ENCODE measurements around the gene AKAP10. TPM values are rescaled to one million over a fixed set of nuclear protein-coding genes. Genes with fewer than 3 reads are reported as not detected.
"Not testable (repeated sequence)": the region's sequence is repeated elsewhere in the genome, so short reads cannot be mapped to it uniquely, and the experiment has no call there.

AKAP10 gene
- total RNA-seq, 1 experiment from 2014 or later = 15.4 TPM

GRCh38 chr17:19933628-19934027, 44.0 kb downstream of the AKAP10 start:
- DNase-seq (ENCODE audit: low read depth) = no peak

GRCh38 chr17:19933221-19933620, 44.4 kb downstream of the AKAP10 start:
- DNase-seq (ENCODE audit: low read depth) = no peak

GRCh38 chr17:19928299-19928698, 49.3 kb downstream of the AKAP10 start:
- no peak for DNase-seq (ENCODE audit: low read depth)

GRCh38 chr17:19915245-19915978, 62.2 kb downstream of the AKAP10 start:
- no peak for DNase-seq (ENCODE audit: low read depth)

GRCh38 chr17:19911033-19911432, 66.6 kb downstream of the AKAP10 start:
- no peak for DNase-seq (ENCODE audit: low read depth)

GRCh38 chr17:19909139-19909538, 68.5 kb downstream of the AKAP10 start:
- no peak for DNase-seq (ENCODE audit: low read depth)

GRCh38 chr17:19905502-19905901, 72.1 kb downstream of the AKAP10 start:
- DNase-seq (ENCODE audit: low read depth) = no peak

- no peak for DNase-seq (ENCODE audit: low read depth)
Measured at GRCh38 chr17:19904924-19905323, 72.7 kb downstream of the AKAP10 start.

GRCh38 chr17:19904412-19904811, 73.2 kb downstream of the AKAP10 start:
- DNase-seq (ENCODE audit: low read depth) = no peak

- no peak for DNase-seq (ENCODE audit: low read depth)
Measured at GRCh38 chr17:19900809-19901208, 76.8 kb downstream of the AKAP10 start.

- DNase-seq (ENCODE audit: low read depth) = no peak
Measured at GRCh38 chr17:19897903-19898302, 79.7 kb downstream of the AKAP10 start.

GRCh38 chr17:19897090-19897837, 80.4 kb downstream of the AKAP10 start:
- DNase-seq (ENCODE audit: low read depth) = no peak

GRCh38 chr17:19896679-19897078, 80.9 kb downstream of the AKAP10 start:
- no peak for DNase-seq (ENCODE audit: low read depth)

GRCh38 chr17:19890554-19890953, 87.1 kb downstream of the AKAP10 start:
- DNase-seq (ENCODE audit: low read depth) = not testable (repeated sequence)

GRCh38 chr17:19890001-19890400, 87.6 kb downstream of the AKAP10 start:
- not testable (repeated sequence) for DNase-seq (ENCODE audit: low read depth)

- no peak for DNase-seq (ENCODE audit: low read depth)
Measured at GRCh38 chr17:19886116-19886515, 91.5 kb downstream of the AKAP10 start.

GRCh38 chr17:19883537-19884215, 94.0 kb downstream of the AKAP10 start:
- DNase-seq (ENCODE audit: low read depth) = no peak

GRCh38 chr17:19880393-19880792, 97.2 kb downstream of the AKAP10 start:
- no peak for DNase-seq (ENCODE audit: low read depth)

GRCh38 chr17:19877364-19877945, 100.2 kb downstream of the AKAP10 start:
- no peak for DNase-seq (ENCODE audit: low read depth)

GRCh38 chr17:19876529-19877161, 101.0 kb downstream of the AKAP10 start:
- DNase-seq (ENCODE audit: low read depth) = no peak

GRCh38 chr17:19874256-19874655, 103.4 kb downstream of the AKAP10 start:
- DNase-seq (ENCODE audit: low read depth) = no peak

Data from HT1080 (cell line).